ENCODE results near the gene RRAGD. TPM values are rescaled to one million over a fixed set of nuclear protein-coding genes. Genes with fewer than 3 reads are reported as not detected.
"Not testable (repeated sequence)": the region's sequence is repeated elsewhere in the genome, so short reads cannot be mapped to it uniquely, and the experiment has no call there.

RRAGD gene
- total and polyA plus RNA-seq, 4 experiments from 2014 or later, result 3.1 to 6.8 (median 4.8) TPM

- H3K4me1 Mint-ChIP-seq, result peaks cover 0 to 4% (median under 1%) of the 10 kb centered on the region in 4 donors
- POLR2A ChIA-PET (ENCODE audit: partially characterized antibody), result no interaction called here
- no peaks in the 10 kb centered on the region for H3K36me3 ChIP-seq (ENCODE audit: insufficient read depth, low read length)
- no peaks in the 10 kb centered on the region for H3K9me3 ChIP-seq (ENCODE audit: control insufficient read depth in 1 of 2, low read length in 2 of 2)
- no peak for DNase-seq
- H3K36me3 Mint-ChIP-seq, result no peaks in the 10 kb centered on the region
- H3K4me3 ChIP-seq (ENCODE audit: low read length in 2 of 2), result no peak overlapping the region
- peak overlapping the region in 1 of 7 donors; percentile 7 for H3K27ac Mint-ChIP-seq
- H3K4me1 ChIP-seq (ENCODE audit: insufficient read depth, low read length), result no peaks in the 10 kb centered on the region
- peaks cover 0 to 2% (median 0%) of the 10 kb centered on the region in 8 donors for H3K9me3 Mint-ChIP-seq
- no peak overlapping the region for H3K4me3 Mint-ChIP-seq
- no peaks in the 10 kb centered on the region for H3K27me3 ChIP-seq (ENCODE audit: insufficient read depth, low read length)
- intact Hi-C loops (cut with micrococcal nuclease), result no loop called here
- H3K27me3 Mint-ChIP-seq, result no peaks in the 10 kb centered on the region
- no peak overlapping the region for H3K27ac ChIP-seq (ENCODE audit: low read depth, low read length)
- CTCF ChIA-PET (ENCODE audit: partially characterized antibody), result interaction anchor here (0.9 kb wide), 1 partner anchor 32 kb away, joined by 3 read pairs; no protein-coding TSS in a partner anchor
Observed at GRCh38 chr6:89404512-89404911, 7.6 kb downstream of the RRAGD start.

- H3K36me3 ChIP-seq (ENCODE audit: insufficient read depth, low read length), result no peaks in the 10 kb centered on the region
- no peak overlapping the region for H3K27ac ChIP-seq (ENCODE audit: low read depth, low read length)
- peaks cover 0 to 2% (median 0%) of the 10 kb centered on the region in 8 donors for H3K9me3 Mint-ChIP-seq
- H3K27me3 Mint-ChIP-seq, result no peaks in the 10 kb centered on the region
- no peak overlapping the region for H3K27ac Mint-ChIP-seq
- H3K36me3 Mint-ChIP-seq, result no peaks in the 10 kb centered on the region
- no peak for DNase-seq
- ChIA-PET POLR2A (ENCODE audit: partially characterized antibody) (interaction anchor here (0.6 kb wide), 1 partner anchor 1067 kb away, joined by 3 read pairs; no protein-coding TSS in a partner anchor), CTCF (ENCODE audit: partially characterized antibody) (interaction anchor here (1.4 to 1.6 kb wide), 2 partner anchors 29 to 31 kb away, joined by 4 read pairs; no protein-coding TSS in a partner anchor)
- H3K4me3 ChIP-seq (ENCODE audit: low read length in 2 of 2), result no peak overlapping the region
- H3K9me3 ChIP-seq (ENCODE audit: control insufficient read depth in 1 of 2, low read length in 2 of 2), result no peaks in the 10 kb centered on the region
- H3K4me1 ChIP-seq (ENCODE audit: insufficient read depth, low read length), result no peaks in the 10 kb centered on the region
- H3K4me3 Mint-ChIP-seq, result no peak overlapping the region
- intact Hi-C loops (cut with micrococcal nuclease), result no loop called here
- H3K4me1 Mint-ChIP-seq, result peaks cover 0 to 4% (median under 1%) of the 10 kb centered on the region in 4 donors
- no peaks in the 10 kb centered on the region for H3K27me3 ChIP-seq (ENCODE audit: insufficient read depth, low read length)
Observed at GRCh38 chr6:89402776-89403175, 9.3 kb downstream of the RRAGD start.

GRCh38 chr6:89400912-89401399 lies 11.1 kb downstream of the RRAGD start:
- no peaks in the 10 kb centered on the region for H3K36me3 Mint-ChIP-seq
- H3K4me1 Mint-ChIP-seq, result peaks cover 0 to 2% (median under 1%) of the 10 kb centered on the region in 4 donors
- H3K36me3 ChIP-seq (ENCODE audit: insufficient read depth, low read length), result no peaks in the 10 kb centered on the region
- no peaks in the 10 kb centered on the region for H3K9me3 ChIP-seq (ENCODE audit: control insufficient read depth in 1 of 2, low read length in 2 of 2)
- H3K27ac ChIP-seq (ENCODE audit: low read depth, low read length), result no peak overlapping the region
- intact Hi-C loops (cut with micrococcal nuclease), result no loop called here
- ChIA-PET CTCF (ENCODE audit: partially characterized antibody) (interaction anchor here (0.9 to 1.4 kb wide), 3 partner anchors 27 to 31 kb away, joined by 3 to 4 read pairs (median 3); no protein-coding TSS in a partner anchor), POLR2A (ENCODE audit: partially characterized antibody) (no interaction called here)
- H3K4me1 ChIP-seq (ENCODE audit: insufficient read depth, low read length), result no peaks in the 10 kb centered on the region
- H3K27ac Mint-ChIP-seq, result no peak overlapping the region
- no peaks in the 10 kb centered on the region for H3K27me3 ChIP-seq (ENCODE audit: insufficient read depth, low read length)
- H3K4me3 Mint-ChIP-seq, result no peak overlapping the region
- DNase-seq, result no peak
- no peak overlapping the region for H3K4me3 ChIP-seq (ENCODE audit: low read length in 2 of 2)
- H3K9me3 Mint-ChIP-seq, result peaks cover 0 to 2% (median 0%) of the 10 kb centered on the region in 8 donors
- no peaks in the 10 kb centered on the region for H3K27me3 Mint-ChIP-seq

GRCh38 chr6:89400050-89400449 lies 12.0 kb downstream of the RRAGD start:
- Histone ChIP-seq H3K4me3 (ENCODE audit: low read length in 2 of 2) (no peak overlapping the region), H3K36me3 (ENCODE audit: insufficient read depth, low read length) (no peaks in the 10 kb centered on the region), H3K9me3 (ENCODE audit: control insufficient read depth in 1 of 2, low read length in 2 of 2) (no peaks in the 10 kb centered on the region), H3K27ac (ENCODE audit: low read depth, low read length) (no peak overlapping the region), H3K4me1 (ENCODE audit: insufficient read depth, low read length) (no peaks in the 10 kb centered on the region), H3K27me3 (ENCODE audit: insufficient read depth, low read length) (no peaks in the 10 kb centered on the region)
- intact Hi-C loops (cut with micrococcal nuclease), result no loop called here
- H3K9me3 Mint-ChIP-seq, result peaks cover 0 to 2% (median 0%) of the 10 kb centered on the region in 8 donors
- no peak overlapping the region for H3K27ac Mint-ChIP-seq
- ChIA-PET POLR2A (ENCODE audit: partially characterized antibody) (no interaction called here), CTCF (ENCODE audit: partially characterized antibody) (interaction anchor here (1.4 kb wide), 1 partner anchor 28 kb away, joined by 4 read pairs; no protein-coding TSS in a partner anchor)
- no peaks in the 10 kb centered on the region for H3K27me3 Mint-ChIP-seq
- no peaks in the 10 kb centered on the region for H3K36me3 Mint-ChIP-seq
- H3K4me1 Mint-ChIP-seq, result no peaks in the 10 kb centered on the region
- no peak overlapping the region for H3K4me3 Mint-ChIP-seq
- no peak for DNase-seq

- no peaks in the 10 kb centered on the region for H3K36me3 Mint-ChIP-seq
- Histone ChIP-seq H3K4me1 (ENCODE audit: insufficient read depth, low read length) (no peaks in the 10 kb centered on the region), H3K27me3 (ENCODE audit: insufficient read depth, low read length) (no peaks in the 10 kb centered on the region), H3K9me3 (ENCODE audit: control insufficient read depth in 1 of 2, low read length in 2 of 2) (no peaks in the 10 kb centered on the region), H3K27ac (ENCODE audit: low read depth, low read length) (no peak overlapping the region), H3K4me3 (ENCODE audit: low read length in 2 of 2) (no peak overlapping the region), H3K36me3 (ENCODE audit: insufficient read depth, low read length) (no peaks in the 10 kb centered on the region)
- no peak overlapping the region for H3K4me3 Mint-ChIP-seq
- no peaks in the 10 kb centered on the region for H3K27me3 Mint-ChIP-seq
- ChIA-PET CTCF (ENCODE audit: partially characterized antibody) (interaction anchor here (1.4 kb wide), 1 partner anchor 27 kb away, joined by 4 read pairs; no protein-coding TSS in a partner anchor), POLR2A (ENCODE audit: partially characterized antibody) (no interaction called here)
- intact Hi-C loops (cut with micrococcal nuclease), result no loop called here
- no peaks in the 10 kb centered on the region for H3K4me1 Mint-ChIP-seq
- DNase-seq, result no peak
- H3K27ac Mint-ChIP-seq, result no peak overlapping the region
- peaks cover 0 to 4% (median 0%) of the 10 kb centered on the region in 8 donors for H3K9me3 Mint-ChIP-seq
Observed at GRCh38 chr6:89398762-89399525, 13.1 kb downstream of the RRAGD start.

GRCh38 chr6:89397884-89398283 lies 14.2 kb downstream of the RRAGD start:
- CTCF ChIA-PET (ENCODE audit: partially characterized antibody); H3K36me3 Mint-ChIP-seq; H3K27me3 Mint-ChIP-seq; H3K4me1 ChIP-seq (ENCODE audit: insufficient read depth, low read length); H3K4me3 ChIP-seq (ENCODE audit: low read length in 2 of 2); H3K27ac Mint-ChIP-seq; intact Hi-C loops (cut with micrococcal nuclease); DNase-seq; POLR2A ChIA-PET (ENCODE audit: partially characterized antibody); H3K27ac ChIP-seq (ENCODE audit: low read depth, low read length); H3K36me3 ChIP-seq (ENCODE audit: insufficient read depth, low read length); H3K4me3 Mint-ChIP-seq; H3K9me3 ChIP-seq (ENCODE audit: control insufficient read depth in 1 of 2, low read length in 2 of 2); H3K4me1 Mint-ChIP-seq; H3K27me3 ChIP-seq (ENCODE audit: insufficient read depth, low read length): not testable (repeated sequence)
- peaks cover 0 to 12% (median 9%) of the 10 kb centered on the region in 8 donors for H3K9me3 Mint-ChIP-seq

- Histone ChIP-seq H3K4me1 (ENCODE audit: insufficient read depth, low read length) (no peaks in the 10 kb centered on the region), H3K4me3 (ENCODE audit: low read length in 2 of 2) (no peak overlapping the region), H3K36me3 (ENCODE audit: insufficient read depth, low read length) (no peaks in the 10 kb centered on the region), H3K9me3 (ENCODE audit: control insufficient read depth in 1 of 2, low read length in 2 of 2) (no peaks in the 10 kb centered on the region), H3K27ac (ENCODE audit: low read depth, low read length) (no peak overlapping the region), H3K27me3 (ENCODE audit: insufficient read depth, low read length) (no peaks in the 10 kb centered on the region)
- ChIA-PET CTCF (ENCODE audit: partially characterized antibody) (no interaction called here), POLR2A (ENCODE audit: partially characterized antibody) (no interaction called here)
- peaks cover 3 to 15% (median 10%) of the 10 kb centered on the region in 8 donors for H3K9me3 Mint-ChIP-seq
- H3K27me3 Mint-ChIP-seq, result peaks cover 0 to 4% of the 10 kb centered on the region in 2 donors
- DNase-seq, result no peak
- H3K4me3 Mint-ChIP-seq, result no peak overlapping the region
- intact Hi-C loops (cut with micrococcal nuclease), result no loop called here
- H3K36me3 Mint-ChIP-seq, result peaks cover 0 to 5% of the 10 kb centered on the region in 2 donors
- peaks cover 0 to 2% (median 0%) of the 10 kb centered on the region in 4 donors for H3K4me1 Mint-ChIP-seq
- no peak overlapping the region for H3K27ac Mint-ChIP-seq
Observed at GRCh38 chr6:89393659-89394058, 18.4 kb downstream of the RRAGD start.
